Stimulated activated CD4-positive, alpha-beta T cell treated with anti-CD3 and anti-CD28 coated beads, Interleukin-1b, Interleukin-23, amount 100 ng/mL, for 48 hours (primary cell): Measurements from ENCODE around the gene MIS18BP1.
"Not testable (repeated sequence)": the region's sequence is repeated elsewhere in the genome, so short reads cannot be mapped to it uniquely, and the experiment has no call there.

Source experiments
- DNase-seq: peaks from one replicate; pipeline ENCODE4 v3.0.0-alpha.2; 2020

MIS18BP1 gene

GRCh38 chr14:45253070-45253753 lies at the start of gene MIS18BP1:
MIS18BP1 (minus strand) TSS chr14:45253202; CDS start chr14:45247286, 5,916 bp downstream.
- DNase-seq = peak; percentile 95

- no peak for DNase-seq
These were observed 45.6 kb upstream of the MIS18BP1 start for GRCh38 chr14:45298423-45299117.

- DNase-seq = not testable (repeated sequence)
These were observed 41.8 kb upstream of the MIS18BP1 start for GRCh38 chr14:45294796-45295195.

GRCh38 chr14:45290547-45290946 lies 37.5 kb upstream of the MIS18BP1 start:
- DNase-seq = no peak

GRCh38 chr14:45287610-45288009 lies 34.6 kb upstream of the MIS18BP1 start:
- no peak for DNase-seq

GRCh38 chr14:45284802-45285201 lies 31.8 kb upstream of the MIS18BP1 start:
- no peak for DNase-seq

- DNase-seq = not testable (repeated sequence)
These were observed 28.9 kb upstream of the MIS18BP1 start for GRCh38 chr14:45281731-45282400.

- no peak for DNase-seq
These were observed 19.0 kb upstream of the MIS18BP1 start for GRCh38 chr14:45271858-45272537.

- no peak for DNase-seq
These were observed 17.0 kb upstream of the MIS18BP1 start for GRCh38 chr14:45270031-45270430.

- no peak for DNase-seq
These were observed 14.1 kb upstream of the MIS18BP1 start for GRCh38 chr14:45267071-45267470.

GRCh38 chr14:45262637-45263036 lies 9.6 kb upstream of the MIS18BP1 start:
- no peak for DNase-seq

GRCh38 chr14:45261209-45261608 lies 8.2 kb upstream of the MIS18BP1 start:
- DNase-seq = no peak

GRCh38 chr14:45258805-45259204 lies 5.8 kb upstream of the MIS18BP1 start:
- DNase-seq = no peak

- DNase-seq = no peak
These were observed 5.1 kb upstream of the MIS18BP1 start for GRCh38 chr14:45258073-45258472.

- DNase-seq = no peak
These were observed 1.8 kb upstream of the MIS18BP1 start for GRCh38 chr14:45254771-45255170.

GRCh38 chr14:45253754-45254310 lies 830 bp upstream of the MIS18BP1 start:
- no peak for DNase-seq

- DNase-seq = peak; percentile 16
These were observed 484 bp downstream of the MIS18BP1 start for GRCh38 chr14:45252366-45253069.

- DNase-seq = no peak
These were observed 1.1 kb downstream of the MIS18BP1 start for GRCh38 chr14:45251912-45252311.

GRCh38 chr14:45249856-45250575 lies 3.0 kb downstream of the MIS18BP1 start:
- DNase-seq = no peak

GRCh38 chr14:45247427-45247826 lies 5.6 kb downstream of the MIS18BP1 start:
- no peak for DNase-seq

GRCh38 chr14:45246691-45247090 lies 6.3 kb downstream of the MIS18BP1 start:
- no peak for DNase-seq

GRCh38 chr14:45246151-45246550 lies 6.9 kb downstream of the MIS18BP1 start:
- DNase-seq = no peak
